BE2C (cell line): ENCODE data around the gene ZNG1F.
"Not testable (repeated sequence)": the region's sequence is repeated elsewhere in the genome, so short reads cannot be mapped to it uniquely, and the experiment has no call there.

ENCODE experiments used
- DNase-seq: peaks from one replicate; pipeline ENCODE4 v3.0.0-alpha.2; 2020
- H3K27me3 ChIP-seq: fragments of 250-450 bp; sonication (Bioruptor Pico); 2 replicates; pipeline ENCODE4 v1.5.1; 2020; ENCODE audit warnings: mild to moderate bottlenecking
- H3K36me3 ChIP-seq: fragments of 250-450 bp; sonication (Bioruptor Pico); 2 replicates; pipeline ENCODE4 v1.5.1; 2020; ENCODE audit warnings: mild to moderate bottlenecking
- H3K4me1 ChIP-seq: fragments of 250-450 bp; sonication (Bioruptor Pico); 2 replicates; pipeline ENCODE4 v1.5.1; 2020
- H3K4me3 ChIP-seq: 2 replicates; pipeline ENCODE4 v1.5.1; 2011; ENCODE audit warnings: low read depth, low read length
- H3K9me3 ChIP-seq: fragments of 250-450 bp; sonication (Bioruptor Pico); 2 replicates; pipeline ENCODE4 v1.5.1; 2020

ZNG1F gene

DNA sequence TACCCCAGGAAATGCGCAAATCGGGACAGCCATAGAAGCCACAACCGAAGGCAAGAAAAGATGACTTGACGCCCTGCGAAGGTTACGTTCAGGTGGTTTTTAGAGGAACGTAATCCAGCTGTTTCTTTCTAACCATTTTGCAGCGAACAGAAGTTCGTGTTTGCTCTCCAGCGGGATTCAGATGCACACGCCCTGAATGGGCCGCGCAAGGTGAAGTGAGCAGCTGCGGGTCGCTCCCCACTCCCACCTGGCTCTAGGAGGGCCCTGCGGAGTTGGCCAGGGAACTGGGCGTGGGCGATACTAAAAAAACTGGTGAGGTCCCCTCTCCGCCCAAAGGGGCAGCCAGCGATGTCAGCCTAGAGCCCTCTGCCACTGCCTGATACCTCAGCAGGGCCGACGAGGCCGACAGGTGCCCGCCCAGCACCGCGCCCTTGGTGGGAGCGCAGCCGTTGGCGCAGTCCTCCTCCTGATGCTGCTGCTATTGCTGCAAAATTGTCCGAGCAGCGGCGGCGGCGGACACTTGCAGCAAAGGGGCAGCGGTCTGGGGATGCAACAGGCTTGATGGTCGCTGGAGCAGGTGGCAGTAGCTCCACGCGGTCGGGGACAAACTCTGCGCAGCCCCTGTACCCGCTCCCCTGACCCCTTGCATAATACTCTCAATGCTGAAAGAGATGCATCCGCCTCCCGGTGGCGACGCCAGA, 62.2 kb downstream of the ZNG1F start:
- H3K36me3 ChIP-seq, DNase-seq, H3K4me3 ChIP-seq, H3K4me1 ChIP-seq, H3K9me3 ChIP-seq, H3K27me3 ChIP-seq: not testable (repeated sequence)

DNA sequence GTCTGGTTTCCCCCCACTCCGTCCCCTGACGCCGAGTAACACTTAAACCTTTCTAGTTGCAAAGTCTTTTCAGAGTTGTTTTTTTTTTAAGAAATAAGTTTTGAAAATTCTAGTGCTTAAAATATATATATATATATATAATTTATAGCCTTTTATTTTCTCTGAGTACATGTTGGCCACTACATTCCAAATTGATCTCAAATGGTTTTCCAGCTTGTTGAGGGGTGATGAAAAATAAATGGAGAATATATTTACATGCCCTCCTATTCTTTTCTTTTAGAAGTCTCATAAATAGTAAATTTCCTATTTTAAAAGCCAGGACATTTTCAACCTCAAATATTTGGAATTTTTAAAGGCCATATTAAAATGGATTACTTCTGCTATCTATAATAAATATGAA, 63.2 kb downstream of the ZNG1F start:
- H3K36me3 ChIP-seq, H3K4me3 ChIP-seq, H3K4me1 ChIP-seq, H3K27me3 ChIP-seq, H3K9me3 ChIP-seq, DNase-seq: not testable (repeated sequence)

DNA sequence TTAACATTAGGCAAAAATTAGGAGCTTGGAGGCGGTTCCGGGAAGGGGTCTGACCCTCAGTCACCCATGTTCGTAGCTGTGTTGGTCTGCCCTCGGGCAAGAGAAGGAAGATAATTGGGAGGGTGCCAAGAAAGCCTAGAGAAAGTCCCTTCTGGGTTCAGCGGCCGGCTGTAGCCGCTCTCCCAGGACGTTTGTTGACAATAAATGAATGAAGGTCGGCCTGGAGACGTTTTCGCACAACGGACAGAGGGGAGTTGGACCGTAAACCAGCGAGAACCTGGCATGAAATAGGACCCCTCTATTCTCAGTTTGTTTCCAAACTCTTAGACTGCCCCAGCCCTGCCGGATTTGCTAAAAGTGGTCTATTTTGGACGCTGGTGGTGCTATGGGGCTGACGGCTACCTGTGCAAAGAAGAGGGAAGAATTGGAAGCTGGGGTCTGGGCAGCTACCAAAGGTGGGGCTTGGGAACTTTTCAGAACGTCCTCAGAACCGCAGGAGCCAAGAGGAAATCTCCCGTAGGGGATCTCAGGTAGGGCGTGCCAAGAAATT, 63.9 kb downstream of the ZNG1F start:
- H3K27me3 ChIP-seq, DNase-seq, H3K9me3 ChIP-seq: not testable (repeated sequence)

DNA sequence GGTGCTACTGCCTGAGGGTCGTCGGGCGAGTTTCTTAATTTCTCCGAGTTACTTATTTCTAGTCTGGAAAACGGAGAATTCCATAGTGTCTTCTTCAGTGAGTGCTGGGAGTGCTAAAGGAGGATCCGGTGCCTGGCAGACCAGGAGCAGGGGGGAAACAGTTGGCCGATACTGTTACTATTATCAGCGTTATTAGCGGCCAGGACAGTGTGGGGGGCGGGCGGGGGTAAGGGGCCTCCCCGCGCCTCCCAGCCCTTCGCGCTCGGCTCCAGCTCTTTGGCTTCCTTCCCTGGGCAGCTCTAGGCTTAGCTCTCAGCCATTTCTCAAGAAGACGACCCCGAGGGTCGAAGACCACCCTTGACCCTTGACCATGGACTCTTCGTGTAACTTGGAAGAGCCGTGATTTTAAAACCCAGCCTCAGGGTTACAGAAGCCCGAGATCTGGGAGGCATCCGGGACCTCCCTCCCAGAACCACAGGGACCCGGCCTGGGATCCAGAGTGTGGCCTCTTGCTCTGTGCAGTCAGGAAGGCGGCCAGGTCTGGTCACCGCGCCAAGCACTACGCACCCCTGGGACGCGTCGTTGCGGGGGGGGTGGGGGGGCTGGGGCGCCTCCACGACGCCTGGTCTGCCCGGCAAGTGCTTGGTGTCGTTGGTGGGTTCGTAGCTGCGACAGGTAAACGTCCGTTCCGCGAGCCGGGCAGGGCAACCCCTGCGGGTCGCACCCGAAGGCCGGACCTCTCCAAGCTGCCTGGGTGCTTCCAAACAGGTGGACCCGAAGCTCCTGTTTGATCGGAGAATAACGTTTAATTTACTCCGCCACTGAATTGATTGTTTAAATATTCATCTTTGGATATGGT, 64.6 kb downstream of the ZNG1F start:
- not testable (repeated sequence) for H3K4me3 ChIP-seq, H3K27me3 ChIP-seq, H3K4me1 ChIP-seq, H3K9me3 ChIP-seq, H3K36me3 ChIP-seq, DNase-seq

More for the DNA sequence above, 63.9 kb downstream of the ZNG1F start:
- not testable (repeated sequence) for H3K4me1 ChIP-seq, H3K4me3 ChIP-seq, H3K36me3 ChIP-seq

DNA sequence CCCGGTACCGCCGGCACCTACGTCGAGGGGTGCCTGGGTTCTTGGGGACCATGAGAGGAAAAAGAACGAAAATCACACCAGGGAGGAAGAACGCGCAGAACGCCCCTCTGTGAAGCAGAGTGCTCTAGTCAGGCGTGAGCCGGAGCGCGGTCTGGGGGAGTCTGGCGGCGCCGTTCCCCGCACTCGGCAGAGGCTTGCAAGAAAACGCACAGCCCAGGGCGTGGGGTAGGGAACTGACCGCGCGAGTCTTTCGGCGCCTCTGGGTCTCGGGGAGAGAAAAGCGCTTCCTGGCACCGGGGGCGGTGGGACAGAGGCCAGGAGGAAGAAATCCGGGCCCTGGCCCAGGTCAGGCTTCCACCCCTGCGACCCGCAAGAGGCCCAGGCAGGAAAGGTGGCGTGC, 65.3 kb downstream of the ZNG1F start:
- not testable (repeated sequence) for H3K4me1 ChIP-seq, H3K9me3 ChIP-seq, H3K4me3 ChIP-seq, DNase-seq, H3K27me3 ChIP-seq, H3K36me3 ChIP-seq

DNA sequence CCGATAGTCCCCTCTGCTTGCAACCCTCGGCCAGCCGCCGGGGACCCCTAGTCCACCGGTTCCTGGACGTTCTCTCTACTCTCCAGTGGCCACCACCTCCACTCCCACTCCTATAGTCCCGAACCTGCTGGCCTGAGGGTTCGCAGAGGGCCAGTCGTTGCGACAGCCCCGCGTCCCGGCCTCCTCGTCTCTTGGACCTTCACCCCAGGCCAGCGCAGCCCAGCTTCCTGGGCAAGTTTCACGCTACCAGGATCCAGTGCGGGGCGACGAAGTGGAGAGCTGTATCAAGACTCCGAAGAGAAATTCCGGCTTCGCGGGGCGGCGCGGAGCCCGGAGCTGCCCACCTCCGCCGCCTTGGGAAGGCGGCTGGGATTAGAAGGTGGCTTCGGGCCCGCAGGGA, 65.7 kb downstream of the ZNG1F start:
- H3K9me3 ChIP-seq, H3K4me3 ChIP-seq, DNase-seq, H3K36me3 ChIP-seq, H3K27me3 ChIP-seq, H3K4me1 ChIP-seq: not testable (repeated sequence)

DNA sequence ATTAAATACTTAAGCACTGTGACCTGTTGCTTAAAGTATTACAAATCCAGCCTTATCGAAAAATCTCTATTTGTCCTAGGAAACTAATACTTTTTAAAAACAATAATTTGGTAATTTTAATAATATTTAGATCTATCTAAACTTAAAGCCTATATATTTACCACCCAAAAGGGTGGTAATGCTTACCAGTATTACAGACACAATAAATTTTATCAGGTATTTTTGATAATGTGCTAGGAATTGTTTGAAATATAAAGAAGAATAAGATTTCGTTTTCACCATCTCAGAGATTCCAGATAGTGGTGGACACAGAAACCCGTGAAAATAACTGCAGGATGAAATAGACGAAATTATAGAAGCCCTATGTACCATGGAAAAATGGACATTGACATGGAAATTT, 68.4 kb downstream of the ZNG1F start:
- not testable (repeated sequence) for H3K4me3 ChIP-seq, DNase-seq, H3K36me3 ChIP-seq, H3K4me1 ChIP-seq, H3K27me3 ChIP-seq, H3K9me3 ChIP-seq

DNA sequence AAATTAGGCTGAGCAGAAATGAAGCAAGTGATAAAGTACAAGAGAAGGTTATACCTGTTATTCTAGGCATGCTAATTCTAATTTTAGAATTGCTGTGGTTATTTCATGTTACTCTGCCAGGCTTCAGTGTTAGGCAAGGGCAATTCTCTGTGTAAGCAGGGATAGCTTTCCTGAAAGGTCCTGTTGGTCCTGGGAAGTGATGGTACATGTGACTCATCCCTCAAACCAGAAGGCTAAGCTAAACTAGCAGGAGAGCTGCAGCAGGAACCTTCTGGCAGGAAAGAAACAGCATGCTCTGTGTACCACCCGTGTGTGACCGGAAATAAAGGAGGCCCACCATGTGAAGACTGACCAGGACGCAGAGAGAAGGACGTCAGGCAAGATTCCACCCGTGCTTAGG, 69.4 kb downstream of the ZNG1F start:
- H3K36me3 ChIP-seq, DNase-seq, H3K9me3 ChIP-seq, H3K4me3 ChIP-seq, H3K4me1 ChIP-seq, H3K27me3 ChIP-seq: not testable (repeated sequence)

DNA sequence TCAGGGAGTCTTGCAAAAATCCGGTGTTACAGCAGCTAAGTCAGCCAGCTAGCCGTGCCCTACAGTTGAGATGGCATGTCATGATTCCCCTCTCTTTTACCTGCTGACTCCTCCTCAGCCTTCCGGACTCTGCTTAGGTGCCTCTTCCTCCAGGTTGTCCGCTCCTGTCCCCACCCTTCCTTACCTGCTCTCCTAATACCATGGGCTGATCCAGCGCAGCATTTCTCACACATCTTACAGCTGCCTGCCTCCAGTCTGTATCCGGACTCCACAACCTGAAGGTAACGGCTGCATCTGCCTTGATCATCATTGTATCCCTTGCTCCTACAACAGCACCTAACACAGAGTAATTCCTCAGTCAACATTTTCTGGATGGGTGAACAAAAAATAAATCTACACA, 69.8 kb downstream of the ZNG1F start:
- DNase-seq, H3K4me1 ChIP-seq: not testable (repeated sequence)

DNA sequence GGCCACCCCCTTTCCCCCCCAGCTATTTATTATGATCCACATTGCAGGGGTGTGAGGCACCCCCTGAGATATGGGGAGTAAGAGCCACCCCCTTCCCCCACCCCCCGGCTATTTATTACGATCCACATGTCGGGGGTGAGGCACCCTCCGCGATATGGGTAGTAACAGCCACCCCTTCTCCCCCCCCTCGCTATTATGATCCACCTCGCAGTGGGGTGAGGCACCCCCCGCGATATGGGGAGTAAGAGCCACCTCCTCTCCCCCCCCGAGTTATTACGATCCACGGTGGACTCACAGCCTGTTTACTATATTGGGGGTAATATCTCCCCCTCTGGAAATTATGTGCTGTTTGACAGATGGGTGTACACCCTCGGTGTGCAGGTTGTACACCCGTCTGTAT, 75.8 kb downstream of the ZNG1F start:
- not testable (repeated sequence) for H3K9me3 ChIP-seq, H3K4me3 ChIP-seq, H3K4me1 ChIP-seq, H3K36me3 ChIP-seq, H3K27me3 ChIP-seq, DNase-seq

More for the DNA sequence above, 69.8 kb downstream of the ZNG1F start:
- not testable (repeated sequence) for H3K27me3 ChIP-seq, H3K36me3 ChIP-seq, H3K4me3 ChIP-seq, H3K9me3 ChIP-seq

DNA sequence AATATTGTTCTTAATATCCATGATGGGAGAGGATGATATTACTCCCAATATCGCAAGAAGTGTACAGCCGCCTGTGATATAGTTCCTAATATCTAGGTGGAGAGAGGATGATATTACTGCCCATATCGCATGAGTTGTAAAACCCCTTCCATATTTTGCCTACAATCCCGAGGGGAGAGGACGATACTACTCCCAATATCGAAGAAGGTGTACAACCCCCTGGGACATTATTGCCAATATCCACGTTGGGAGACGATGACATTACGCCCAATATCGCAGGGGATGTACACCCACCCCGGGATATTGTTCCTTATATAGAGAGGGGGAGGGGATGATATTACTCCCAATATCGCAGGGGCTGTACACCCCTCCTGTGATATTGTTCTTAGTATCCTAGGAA, 77.7 kb downstream of the ZNG1F start:
- H3K4me3 ChIP-seq, H3K36me3 ChIP-seq, DNase-seq, H3K4me1 ChIP-seq, H3K9me3 ChIP-seq, H3K27me3 ChIP-seq: not testable (repeated sequence)

DNA sequence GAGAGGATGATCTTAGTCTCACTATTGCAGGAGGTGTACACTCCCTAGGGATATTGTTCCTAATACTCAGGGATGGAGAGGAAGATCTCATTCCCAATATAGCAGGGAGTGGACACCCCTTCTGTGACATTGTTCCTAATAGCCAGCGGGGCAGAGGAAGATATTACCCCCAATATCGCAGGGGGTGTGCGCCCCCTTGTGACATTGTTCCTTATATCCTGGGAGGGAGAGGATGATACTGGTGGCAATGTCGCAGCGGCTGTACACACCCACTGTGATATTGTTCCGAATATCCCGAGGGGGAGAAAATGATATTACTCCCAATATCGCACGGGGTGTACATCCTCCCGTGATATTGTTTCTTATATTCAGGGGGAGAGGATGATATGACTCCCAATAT, 78.2 kb downstream of the ZNG1F start:
- not testable (repeated sequence) for DNase-seq, H3K4me1 ChIP-seq, H3K9me3 ChIP-seq, H3K27me3 ChIP-seq, H3K36me3 ChIP-seq, H3K4me3 ChIP-seq

DNA sequence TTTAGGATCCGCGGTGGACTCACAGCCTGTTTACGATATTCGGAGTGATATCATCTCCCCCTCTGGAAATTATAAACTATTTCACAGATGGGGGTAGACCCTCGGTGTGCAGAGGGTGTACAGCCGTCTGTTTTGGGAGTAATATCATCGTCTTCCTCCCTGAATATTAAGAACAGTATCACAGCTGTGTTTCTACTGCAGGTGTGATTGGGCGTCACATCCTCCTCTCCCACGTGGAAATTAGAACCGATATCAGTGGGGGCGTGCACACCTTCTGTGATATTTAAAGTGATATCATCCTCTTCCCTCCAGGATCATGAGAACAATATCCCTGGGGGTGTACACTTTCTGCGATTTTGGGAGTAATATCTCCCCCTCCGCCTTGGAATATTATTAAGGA, 79.9 kb downstream of the ZNG1F start:
- not testable (repeated sequence) for H3K36me3 ChIP-seq, H3K4me3 ChIP-seq, DNase-seq, H3K4me1 ChIP-seq, H3K27me3 ChIP-seq, H3K9me3 ChIP-seq

DNA sequence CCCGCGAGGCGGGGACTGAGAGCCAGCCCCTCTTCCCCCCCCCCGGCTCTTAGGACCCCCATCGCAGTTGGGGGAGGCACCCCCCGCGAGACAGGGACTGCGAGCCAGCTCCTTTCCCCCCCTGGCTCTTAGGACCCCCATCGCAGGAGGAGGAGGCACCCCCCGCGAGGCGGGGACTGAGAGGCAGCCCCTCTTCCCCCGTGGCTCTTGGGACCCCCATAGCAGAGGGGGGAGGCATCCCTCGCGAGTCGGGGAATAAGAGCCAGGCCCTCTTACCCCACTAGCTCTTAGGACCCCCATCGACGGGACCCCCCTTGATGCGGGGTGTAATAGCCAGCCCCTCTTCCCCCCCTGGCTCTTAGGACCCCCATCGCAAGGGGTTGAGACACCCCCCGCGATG, 80.3 kb downstream of the ZNG1F start:
- not testable (repeated sequence) for DNase-seq, H3K36me3 ChIP-seq, H3K27me3 ChIP-seq, H3K4me1 ChIP-seq, H3K4me3 ChIP-seq, H3K9me3 ChIP-seq

DNA sequence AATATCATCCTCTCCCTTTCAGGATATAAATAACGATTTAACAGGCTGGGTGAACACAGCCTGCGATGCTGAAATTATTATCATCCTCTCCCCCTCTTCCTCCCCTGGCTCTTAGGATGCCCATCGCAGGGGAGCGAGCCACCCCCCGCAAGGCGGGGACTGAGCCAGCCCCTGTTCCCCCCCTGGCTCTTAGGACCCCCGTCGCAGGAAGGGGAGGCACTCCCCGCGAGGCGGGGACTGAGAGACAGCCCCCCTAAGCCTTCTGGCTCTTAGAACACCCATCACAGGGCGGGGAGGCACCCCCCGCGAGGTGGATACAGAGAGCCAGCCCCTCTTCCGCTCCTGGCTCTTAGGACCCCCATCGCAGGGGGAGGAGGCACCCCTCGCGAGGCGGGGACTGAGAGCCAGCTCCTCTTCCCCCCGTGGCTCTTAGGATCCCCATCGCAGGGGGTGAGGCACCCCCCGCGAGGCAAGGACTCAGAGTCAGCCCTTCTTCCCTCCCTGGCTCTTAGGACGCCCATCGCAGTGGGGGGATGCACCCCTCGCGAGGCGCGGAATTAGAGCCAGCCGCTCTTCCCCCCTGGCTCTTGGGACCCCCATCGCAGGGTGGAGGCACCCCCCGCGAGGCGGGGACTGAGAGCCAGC, 82.5 kb downstream of the ZNG1F start:
- DNase-seq, H3K4me1 ChIP-seq, H3K27me3 ChIP-seq, H3K9me3 ChIP-seq, H3K4me3 ChIP-seq, H3K36me3 ChIP-seq: not testable (repeated sequence)
